GM21576 (cell line): ENCODE data around the gene GCDH.

ENCODE experiments used
- ATAC-seq: cut with Tn5 transposase; IDR thresholded peaks from one replicate; pipeline ENCODE4 v1.9.1; 2021; ENCODE audit warnings: mild to moderate bottlenecking, moderate library complexity; ENCODE audit not compliant: unreplicated experiment

GCDH gene

GRCh38 chr19:12938779-12939601 lies 48.0 kb downstream of the GCDH start:
- ATAC-seq = no peak

DNA sequence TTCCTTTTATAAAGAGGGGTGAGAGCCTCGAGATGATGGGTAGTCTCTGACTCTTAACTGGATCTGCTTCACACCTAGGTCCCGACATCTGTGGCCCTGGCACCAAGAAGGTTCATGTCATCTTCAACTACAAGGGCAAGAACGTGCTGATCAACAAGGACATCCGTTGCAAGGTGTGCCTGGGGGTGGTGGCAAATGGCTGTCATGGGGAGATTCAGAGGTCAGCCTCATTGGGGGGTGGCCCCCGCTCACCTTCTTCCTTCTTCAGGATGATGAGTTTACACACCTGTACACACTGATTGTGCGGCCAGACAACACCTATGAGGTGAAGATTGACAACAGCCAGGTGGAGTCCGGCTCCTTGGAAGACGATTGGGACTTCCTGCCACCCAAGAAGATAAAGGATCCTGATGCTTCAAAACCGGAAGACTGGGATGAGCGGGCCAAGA lies 49.0 kb downstream of the GCDH start:
- no peak for ATAC-seq

GRCh38 chr19:12940897-12941296 lies 49.9 kb downstream of the GCDH start:
- ATAC-seq = no peak

- no peak for ATAC-seq
Observed at GRCh38 chr19:12943437-12944044, 52.6 kb downstream of the GCDH start.

DNA sequence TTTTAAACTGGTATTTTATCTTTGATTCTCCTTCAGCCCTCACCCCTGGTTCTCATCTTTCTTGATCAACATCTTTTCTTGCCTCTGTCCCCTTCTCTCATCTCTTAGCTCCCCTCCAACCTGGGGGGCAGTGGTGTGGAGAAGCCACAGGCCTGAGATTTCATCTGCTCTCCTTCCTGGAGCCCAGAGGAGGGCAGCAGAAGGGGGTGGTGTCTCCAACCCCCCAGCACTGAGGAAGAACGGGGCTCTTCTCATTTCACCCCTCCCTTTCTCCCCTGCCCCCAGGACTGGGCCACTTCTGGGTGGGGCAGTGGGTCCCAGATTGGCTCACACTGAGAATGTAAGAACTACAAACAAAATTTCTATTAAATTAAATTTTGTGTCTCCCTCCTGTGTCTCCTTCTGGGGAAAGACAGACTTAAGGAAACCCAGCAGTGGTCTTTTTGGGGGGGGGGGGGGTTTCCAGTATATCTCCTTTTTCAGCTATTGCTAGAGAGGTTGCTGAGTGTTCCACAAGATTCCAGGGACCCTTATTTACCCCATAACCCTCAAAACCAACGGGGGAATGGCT lies 53.2 kb downstream of the GCDH start:
- no peak for ATAC-seq

DNA sequence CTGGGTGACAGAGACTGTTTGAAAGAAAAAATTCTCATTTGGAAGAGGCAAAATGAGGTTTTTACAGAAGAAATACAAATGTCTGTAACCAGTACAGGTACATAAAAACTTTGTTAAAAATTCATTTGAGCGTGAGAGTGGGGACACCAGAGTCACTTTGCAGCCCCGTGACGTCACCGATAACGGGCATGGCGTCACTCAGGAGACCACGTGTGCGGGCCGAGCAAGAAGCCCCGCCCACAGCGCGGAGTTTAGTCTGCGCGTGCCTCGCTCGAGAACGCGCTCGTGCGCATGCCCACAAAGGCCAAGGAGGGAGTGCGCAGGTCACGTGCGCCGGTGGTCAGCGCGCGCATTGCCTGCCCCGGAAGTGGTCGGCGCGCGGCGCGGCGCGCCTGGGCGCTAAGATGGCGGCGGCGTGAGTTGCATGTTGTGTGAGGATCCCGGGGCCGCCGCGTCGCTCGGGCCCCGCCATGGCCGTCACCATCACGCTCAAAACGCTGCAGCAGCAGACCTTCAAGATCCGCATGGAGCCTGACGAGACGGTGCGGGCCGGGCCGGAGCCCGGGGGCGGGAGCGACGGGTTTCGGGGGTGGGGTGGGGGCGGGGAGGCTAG lies 54.6 kb downstream of the GCDH start, which contains the start of gene RAD23A:
Gene RAD23A (plus strand): TSS at position 384 of the 613 bp plus-strand sequence. CDS start 87 bp downstream, at position 471.
- peak; percentile 73 for ATAC-seq

DNA sequence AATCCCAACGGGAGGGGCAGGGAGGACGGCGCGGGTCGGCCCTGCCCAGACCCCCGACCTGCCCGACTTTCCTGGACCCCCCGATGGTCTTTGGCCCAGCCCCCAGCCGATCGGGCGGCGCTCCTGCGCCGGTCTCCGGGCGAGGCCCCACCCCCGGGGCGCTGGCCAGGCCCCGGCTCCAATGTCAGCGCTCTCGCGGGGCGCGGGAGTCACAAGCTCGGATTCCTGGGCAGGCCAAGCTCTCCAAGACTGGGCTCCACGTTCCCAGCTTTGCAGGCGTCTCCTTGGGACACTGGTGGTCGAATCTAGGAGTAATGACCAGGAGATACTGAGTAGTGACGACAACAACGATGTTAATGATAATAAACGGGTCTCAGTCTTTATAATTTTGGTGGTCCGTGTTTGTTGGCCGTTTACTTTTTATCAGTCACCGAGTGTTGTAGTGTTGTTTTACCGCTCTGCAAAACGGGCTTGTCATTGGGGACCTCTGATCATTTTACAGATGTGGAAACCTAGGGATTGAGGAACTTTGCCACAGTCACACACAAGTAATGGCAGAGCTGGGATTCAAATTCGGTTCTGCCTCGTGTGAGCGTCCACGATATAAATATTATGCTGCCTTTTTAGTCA lies 55.2 kb downstream of the GCDH start:
- ATAC-seq = no peak

DNA sequence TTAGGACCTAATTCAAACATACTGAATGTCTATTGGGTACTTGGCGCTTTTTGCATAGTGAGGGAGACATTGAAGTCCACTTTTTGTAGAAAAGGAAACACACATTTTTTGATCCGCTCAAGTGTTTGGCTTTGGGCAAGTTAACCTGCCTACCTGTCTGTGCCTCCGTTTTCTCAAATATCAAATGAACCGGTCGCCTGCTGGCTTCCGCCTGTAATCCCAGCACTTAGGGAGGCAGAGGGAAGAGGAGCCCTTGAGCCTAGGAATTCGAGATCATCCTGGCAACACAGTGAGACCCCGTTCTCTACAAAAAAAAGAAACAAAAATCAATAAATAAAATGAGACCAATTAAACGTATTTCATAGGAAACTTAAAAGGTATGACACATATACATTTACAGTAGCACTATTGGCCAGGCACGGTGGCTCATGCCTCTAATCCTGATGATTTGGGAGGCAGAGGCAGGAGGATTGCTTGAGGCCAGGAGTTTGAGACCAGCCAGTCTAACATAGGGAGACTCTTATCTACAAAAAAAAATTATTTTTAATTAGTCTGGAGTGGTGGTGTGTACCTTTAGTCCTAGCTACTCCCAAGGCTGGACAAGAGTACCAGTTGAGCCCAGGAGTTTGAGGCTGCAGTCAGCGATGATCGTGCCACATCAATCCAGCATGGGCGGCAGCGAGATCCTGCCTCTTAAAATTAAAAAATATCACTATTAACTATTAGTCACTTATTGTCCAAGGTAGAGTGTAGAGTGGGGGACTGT lies 56.0 kb downstream of the GCDH start:
- ATAC-seq = no peak

- ATAC-seq = no peak
Observed at GRCh38 chr19:12947702-12948611, 57.0 kb downstream of the GCDH start.

DNA sequence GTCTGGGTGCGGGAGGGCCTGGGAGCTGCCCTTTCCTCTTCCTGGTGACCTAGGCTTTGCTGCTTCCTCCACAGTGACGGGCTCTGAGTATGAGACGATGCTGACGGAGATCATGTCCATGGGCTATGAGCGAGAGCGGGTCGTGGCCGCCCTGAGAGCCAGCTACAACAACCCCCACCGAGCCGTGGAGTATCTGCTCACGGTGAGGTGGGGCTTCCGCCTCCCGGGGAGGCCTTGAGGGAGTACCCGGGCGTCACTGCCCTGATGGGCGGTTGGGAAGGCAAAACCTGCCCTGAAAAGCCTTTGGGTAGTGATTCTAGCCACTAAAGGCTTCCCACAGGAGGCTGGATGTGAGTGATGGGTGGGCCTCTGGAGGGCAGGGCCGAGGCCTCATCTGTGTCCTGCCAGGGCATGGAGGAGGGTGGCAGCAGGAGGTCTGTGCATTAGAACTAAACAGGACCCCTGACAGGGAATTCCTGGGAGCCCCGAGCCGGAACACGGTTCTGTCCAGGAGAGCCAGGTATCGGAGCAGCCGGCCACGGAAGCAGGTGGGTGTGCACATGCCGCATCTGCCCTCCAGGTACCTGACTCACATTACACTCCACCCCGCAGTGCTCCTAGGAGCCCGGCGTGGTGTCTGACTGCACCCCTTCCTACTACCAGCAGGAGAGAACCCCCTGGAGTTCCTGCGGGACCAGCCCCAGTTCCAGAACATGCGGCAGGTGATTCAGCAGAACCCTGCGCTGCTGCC lies 57.8 kb downstream of the GCDH start:
- no peak for ATAC-seq
